HG03378 (cell line): Measurements from ENCODE around the gene LRP1-AS.
A peak's percentile ranks its signal among the peaks of the same experiment; 100 is the strongest.

ENCODE experiments used
- ATAC-seq: cut with Tn5 transposase; IDR thresholded peaks from one replicate; pipeline ENCODE4 v1.9.1; 2021; ENCODE audit warnings: mild to moderate bottlenecking, moderate library complexity; ENCODE audit not compliant: unreplicated experiment

LRP1-AS gene

DNA sequence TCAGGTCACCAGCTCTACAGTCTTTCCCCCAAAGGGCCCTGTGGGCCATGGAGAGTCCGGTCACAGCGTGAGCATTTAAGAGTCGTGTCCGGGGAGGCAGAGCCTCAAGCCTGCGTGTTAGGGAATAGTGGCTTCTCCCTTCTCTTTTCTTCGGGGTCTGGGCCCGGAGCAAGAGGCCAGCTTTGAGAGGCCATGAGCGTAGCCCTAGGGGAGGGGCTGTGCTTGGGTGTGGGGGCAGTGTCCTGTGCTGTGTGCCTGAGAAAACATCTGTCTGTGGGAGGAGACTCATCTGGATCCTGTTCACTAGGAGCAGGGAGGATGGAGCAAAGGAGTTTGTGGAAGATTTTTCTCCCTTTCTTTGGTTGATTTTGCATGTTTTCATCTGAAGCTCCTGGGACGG lies 5.3 kb downstream of the LRP1-AS start:
- no peak for ATAC-seq

DNA sequence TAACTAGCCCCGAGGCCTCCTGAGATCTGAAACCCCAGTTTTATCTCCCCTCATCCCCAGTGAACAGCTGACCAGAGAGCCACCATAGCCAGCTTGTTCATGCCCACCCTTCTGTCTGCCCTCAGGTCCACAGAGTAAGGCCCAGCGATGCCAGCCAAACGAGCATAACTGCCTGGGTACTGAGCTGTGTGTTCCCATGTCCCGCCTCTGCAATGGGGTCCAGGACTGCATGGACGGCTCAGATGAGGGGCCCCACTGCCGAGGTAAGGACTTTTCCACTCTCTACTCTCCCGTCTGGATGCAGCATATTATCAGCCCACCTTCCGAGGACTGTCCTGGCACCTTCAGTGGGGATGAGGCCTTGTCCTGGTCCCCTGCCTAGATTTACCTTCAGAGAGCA lies 6.2 kb downstream of the LRP1-AS start:
- ATAC-seq: no peak

DNA sequence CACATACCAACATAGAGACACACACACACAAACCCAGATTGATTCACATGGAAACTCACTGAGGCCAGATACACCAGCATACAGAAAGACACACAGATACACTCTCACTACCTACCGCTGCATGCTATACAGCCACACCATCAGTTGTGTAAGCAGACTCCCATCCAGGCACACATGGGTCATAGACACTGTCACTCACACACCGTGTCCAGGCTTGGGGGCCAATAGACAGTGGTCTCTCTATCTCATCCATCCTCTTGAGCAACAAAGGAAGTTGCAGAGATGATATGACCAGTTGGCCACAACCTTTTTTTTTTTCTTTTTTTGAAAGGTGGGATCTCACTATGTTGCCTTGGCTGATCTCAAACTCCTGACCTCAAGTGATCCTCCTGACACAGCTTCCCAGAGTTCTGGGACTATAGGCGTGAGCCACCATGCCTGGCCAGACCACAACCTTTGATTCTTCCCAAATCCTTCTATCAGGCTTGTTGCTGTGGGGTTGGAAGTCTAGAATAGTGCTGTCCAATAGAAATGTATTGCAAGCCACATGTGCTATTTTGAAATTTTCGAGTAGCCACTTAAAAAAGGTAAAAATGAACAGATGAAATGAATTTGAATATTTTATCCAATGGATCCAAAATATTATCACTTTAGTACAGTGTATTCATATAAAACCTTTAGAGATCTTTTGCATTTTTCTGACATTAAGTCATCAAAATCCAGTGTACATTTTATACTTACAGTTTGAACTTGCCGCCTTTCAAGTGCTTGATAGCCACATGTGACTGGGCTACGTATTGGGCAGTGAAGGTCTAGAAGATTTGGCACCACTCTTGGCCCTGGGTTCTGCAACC lies 7.4 kb downstream of the LRP1-AS start:
- no peak for ATAC-seq

DNA sequence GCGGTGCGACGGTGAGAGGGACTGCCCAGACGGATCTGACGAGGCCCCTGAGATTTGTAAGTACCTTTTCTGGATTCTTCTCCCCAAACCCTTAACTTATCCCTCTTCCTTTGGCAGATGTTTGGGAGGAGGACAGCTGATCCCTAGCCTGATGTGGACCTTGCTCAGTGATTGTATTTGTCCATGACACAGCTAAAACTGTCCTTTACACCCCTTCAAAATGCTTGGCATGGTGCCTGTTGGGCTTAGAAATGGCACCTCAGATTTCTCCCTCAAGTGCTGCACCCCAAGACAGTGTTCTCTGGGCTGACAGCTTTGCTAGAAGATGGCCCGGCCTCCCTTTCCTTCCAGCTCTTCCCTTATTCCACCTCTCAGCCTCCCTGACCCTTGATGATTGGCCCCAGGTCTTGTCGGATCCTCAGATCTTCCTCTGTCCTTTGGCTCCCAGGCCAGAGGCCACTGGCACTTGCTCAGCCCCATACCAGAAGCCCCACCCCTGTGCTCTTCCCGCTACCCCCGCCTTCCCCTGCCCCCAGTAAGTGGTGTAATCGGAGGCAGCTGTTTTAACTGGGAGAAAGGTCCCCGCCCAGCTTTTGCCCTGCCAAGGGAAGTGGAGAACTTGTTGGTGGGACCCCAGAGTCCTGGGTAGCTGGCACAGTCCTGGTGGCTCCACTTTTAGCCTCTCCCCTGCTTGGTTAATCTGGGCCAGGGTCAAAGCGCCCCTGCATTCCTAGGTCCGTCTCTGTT lies 8.7 kb downstream of the LRP1-AS start:
- ATAC-seq: no peak

DNA sequence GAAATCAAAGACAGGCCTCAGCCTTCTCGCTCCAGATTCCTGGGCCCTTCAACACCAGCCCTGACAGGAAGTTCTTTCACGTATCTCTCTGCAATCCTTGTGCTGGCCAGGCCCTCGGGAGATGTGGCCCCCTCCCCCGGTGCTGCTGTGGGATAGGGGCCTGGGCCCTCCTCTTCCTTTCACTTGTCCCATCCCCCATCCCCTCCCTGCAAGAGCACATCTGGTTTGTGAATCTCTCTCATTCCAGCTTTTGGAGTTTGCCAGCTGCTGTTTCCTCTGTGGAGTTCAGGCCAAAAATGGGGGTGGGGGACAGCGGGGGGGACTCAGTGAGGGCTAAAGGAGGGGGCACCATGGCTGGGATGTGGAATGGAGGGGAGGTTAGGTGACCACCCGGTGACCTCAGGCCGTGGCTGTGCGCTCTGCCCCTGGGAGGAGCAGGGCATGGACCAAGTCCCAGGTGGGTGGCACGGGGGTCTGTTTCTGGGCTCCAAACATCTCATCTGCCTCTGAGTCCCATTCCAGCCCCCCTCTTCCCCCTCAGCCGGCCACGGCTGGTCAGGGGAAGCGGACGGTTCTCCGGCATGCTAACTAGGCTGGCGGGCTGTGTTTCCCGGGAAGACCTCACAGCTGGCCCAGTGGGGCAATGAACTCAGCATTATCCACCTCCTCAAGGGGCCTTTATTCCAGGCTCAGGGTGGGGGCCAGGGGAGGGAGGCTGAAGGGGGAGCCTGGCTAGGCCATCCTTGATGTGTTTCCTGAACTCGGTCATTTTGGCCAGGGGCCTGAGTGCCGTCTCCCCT lies 11.7 kb downstream of the LRP1-AS start:
- no peak for ATAC-seq

DNA sequence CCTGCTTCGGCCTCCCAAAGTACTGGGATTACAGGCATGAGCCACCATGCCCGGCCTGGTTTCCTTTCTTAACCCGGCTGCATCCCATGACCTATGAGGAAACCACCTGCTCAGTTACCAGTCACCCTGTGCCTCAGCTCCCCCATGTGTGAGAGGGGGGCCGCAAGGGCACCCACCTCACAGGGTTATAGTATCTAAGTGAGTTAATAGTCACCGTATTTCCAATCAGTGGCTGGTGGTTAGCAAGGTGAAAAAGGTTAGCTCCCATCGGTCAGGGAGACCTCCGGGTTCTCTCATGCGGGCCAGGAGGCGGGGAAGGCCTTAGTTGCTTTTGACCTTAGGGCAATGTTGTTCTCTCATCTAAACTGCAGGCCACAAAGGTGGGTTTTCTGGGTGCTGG lies 12.5 kb downstream of the LRP1-AS start:
- no peak for ATAC-seq

DNA sequence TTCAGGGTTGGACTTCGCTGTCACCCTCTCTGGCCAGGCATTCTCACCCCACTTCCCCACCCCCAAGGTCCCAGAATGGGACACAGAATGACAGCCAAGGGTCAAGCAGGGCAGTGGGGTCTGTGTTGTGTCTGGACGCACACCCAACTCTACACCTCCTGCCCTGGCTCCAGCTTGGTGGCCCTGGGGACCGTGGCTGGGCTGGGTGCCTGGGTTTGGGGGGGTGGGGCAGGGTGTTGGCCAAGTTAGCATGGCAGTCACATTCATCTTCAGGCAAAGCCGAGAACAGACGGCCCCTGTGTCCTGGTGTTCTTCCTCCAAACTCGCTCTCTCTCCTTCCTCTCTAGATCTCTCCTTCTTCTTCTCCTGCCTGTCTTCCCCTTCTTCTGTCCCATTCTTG lies 13.5 kb downstream of the LRP1-AS start:
- no peak for ATAC-seq

DNA sequence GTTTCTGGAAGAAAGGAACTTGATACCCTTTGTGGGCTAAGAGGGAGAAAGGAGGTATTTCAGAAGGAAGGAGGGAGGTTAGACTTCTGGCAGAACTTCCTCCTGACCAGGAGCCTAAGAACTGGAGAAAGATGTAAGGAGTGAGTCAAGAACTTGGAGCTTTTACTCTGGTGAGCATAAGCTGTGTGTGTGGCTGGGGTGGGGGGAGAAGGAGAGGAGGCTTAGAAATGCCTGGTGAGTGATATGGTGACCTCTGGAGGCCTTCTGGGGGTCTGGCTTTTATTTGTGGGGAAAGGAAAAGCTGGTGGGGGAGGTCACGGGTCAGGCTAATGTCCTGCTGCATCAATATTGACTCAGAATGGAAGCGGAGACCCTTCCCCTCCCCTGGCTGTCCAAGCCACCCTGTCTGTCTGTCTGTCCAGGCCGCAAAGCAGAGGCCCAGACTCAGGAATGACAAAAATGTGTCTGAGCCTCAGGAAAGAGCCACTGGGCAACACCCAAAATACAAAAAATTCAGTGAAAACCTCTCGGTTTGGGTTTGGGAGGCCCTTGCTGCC lies 14.3 kb downstream of the LRP1-AS start:
- no peak for ATAC-seq

DNA sequence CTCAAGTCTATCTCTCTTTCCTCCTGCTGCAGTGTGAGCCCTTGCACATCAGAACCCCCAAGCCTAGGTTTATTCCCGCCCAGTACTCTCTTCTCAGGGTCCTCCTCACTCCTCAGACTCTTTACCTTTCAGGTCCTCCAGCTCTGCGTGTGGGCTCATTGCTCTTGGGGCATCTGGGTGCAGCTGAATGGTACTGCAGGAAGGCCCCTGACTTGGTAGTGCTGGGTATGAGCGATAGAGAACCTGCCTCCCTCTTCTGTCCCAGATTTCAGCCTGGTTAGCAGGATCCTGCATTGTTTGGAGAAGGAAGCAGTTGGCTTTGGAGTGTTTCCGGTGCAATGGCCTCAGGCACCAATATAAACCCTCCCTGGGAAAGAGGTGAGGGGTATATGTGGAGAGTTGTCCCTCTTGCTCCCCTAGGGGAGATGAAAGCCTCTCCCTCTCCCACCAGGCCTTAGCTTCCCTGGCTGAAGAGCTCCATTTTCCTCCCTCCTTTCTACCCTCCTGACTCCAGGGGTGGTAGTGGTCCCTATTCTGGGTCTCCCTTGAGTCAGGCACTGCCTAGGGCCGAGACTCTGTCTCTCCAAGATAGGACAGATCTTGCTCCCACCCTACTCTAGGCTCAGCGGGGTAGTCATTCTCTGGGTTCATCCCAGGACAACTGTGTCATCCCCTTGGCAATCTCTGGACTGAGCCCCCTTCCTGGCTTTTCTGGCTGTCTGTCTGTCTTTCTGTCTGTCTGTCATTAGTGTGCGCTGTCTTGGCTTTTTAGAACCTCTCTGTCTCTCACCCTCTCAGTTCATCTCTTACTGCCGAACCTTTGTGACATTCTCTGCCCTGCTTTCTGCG lies 15.3 kb downstream of the LRP1-AS start:
- ATAC-seq: no peak

DNA sequence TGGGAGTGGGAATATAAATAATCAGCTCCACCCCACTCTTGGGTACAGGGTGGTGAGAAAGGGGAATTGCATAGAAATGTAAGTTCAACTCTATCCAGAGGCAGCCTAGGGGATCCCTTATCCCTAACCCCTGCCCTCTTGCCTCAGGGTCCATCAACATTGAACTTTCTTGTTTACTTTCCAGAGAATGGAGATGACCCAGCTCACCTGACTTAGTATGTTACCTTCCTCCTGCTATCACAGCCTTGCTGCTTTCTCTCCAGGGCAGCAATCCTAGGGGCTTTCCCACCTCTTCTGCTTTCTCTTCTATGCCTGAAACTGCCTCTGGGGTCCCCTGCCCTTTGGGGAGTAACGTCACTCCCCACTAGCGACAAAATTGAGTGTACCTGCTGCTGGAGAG lies 16.5 kb downstream of the LRP1-AS start:
- no peak for ATAC-seq

DNA sequence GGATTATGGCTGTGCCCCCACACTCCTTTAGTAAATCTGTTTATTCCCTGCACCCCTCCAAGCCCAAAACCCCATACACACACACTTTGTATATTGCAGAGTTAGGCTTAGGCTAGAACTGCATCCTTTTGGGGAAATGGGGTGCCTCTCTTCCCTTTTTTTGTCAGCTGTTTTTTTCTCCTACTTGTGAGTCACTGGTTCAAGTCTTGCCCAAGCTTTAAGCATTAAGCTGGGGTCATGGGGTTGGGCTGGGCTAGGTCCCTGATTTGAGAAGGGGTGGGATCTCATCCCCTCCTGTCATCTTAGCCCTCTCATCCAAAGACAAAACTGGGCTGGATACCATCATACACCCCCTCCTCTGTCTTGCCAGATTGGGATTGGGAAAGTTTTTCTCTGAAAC lies 17.5 kb downstream of the LRP1-AS start:
- ATAC-seq: no peak

DNA sequence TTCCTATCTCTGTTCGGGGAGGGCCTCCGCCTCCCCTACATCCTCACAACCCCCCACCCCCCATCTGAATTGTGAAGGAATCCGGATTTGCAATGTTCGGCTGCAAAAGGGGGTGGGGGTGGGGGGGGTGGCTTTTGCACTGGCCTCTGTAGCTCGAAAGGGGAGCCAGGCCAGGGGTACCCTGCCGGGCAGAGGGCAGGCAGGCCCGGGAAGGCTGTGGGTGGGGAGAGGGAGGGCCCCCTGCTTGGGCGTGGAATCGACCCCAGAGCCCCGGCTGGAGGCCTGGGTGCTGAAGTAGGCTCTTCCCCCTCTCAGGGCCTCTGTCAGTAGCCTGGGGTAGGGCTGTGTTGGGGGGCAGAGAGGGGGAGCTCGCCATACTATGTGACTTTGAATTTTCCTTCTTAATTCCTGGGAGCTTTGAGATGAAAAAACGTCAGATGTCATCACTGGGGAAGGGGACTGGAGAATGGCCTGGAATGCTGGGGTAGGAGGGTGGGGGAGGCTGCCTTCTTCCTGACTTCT lies 18.0 kb downstream of the LRP1-AS start:
- ATAC-seq: no peak

DNA sequence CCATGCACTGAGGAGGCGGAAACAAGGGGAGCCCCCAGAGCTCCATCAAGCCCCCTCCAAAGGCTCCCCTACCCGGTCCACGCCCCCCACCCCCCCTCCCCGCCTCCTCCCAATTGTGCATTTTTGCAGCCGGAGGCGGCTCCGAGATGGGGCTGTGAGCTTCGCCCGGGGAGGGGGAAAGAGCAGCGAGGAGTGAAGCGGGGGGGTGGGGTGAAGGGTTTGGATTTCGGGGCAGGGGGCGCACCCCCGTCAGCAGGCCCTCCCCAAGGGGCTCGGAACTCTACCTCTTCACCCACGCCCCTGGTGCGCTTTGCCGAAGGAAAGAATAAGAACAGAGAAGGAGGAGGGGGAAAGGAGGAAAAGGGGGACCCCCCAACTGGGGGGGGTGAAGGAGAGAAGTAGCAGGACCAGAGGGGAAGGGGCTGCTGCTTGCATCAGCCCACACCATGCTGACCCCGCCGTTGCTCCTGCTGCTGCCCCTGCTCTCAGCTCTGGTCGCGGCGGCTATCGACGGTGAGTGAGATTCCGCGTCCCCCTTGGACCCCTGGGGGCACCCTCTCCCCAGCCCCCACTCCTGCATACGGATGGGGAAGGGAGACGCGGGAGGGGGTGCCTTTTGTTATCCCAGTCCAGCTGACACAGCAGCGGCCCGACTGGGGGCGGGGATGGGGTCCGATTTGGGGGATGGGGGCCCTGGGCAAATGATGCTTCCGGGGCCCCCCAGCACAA lies 18.7 kb downstream of the LRP1-AS start:
- ATAC-seq: no peak

DNA sequence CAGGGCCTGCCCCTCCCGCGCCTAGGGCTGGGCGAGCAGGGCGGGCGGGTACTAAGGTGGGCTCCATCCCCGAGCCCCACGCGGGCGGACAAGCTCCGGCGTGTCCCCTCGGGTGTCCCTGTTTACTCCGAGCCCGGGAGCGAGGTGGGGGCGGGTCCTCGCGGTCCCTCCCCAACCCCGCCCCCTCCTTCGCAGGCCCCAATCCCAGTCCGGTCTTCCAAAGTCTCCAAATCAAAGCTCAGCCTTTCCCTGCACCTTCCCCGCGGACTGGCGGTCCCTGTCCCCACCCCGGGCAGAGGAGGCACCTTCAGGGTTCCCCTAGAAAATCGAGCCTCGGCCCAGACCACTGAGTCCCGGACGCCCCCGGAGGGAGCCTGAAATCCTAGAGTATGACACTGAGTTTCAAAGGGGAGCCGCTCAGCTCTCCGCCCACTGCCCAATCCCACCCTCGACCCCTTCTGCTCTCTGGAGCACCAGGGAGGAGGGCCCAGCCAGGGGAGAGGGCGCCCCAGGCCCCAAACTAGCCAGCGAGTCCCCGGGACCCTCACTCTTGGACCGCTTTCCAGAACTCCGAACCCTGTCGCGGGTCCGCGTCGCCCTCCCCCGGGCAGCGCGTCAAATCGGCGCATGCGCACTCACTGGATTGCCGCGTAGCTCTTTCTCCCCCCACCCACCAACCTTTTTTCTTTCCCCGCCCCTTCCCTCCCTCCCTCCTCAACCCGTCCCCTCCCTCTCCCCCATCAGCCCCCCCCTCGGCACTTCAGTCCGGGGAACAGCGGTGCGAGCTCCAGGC lies 19.5 kb downstream of the LRP1-AS start, which contains the start of gene LRP1:
TSS of gene LRP1 (plus strand) at position 758 of the 793 bp plus-strand sequence. CDS start 482 bp downstream, outside the sequence.
- ATAC-seq: no peak

DNA sequence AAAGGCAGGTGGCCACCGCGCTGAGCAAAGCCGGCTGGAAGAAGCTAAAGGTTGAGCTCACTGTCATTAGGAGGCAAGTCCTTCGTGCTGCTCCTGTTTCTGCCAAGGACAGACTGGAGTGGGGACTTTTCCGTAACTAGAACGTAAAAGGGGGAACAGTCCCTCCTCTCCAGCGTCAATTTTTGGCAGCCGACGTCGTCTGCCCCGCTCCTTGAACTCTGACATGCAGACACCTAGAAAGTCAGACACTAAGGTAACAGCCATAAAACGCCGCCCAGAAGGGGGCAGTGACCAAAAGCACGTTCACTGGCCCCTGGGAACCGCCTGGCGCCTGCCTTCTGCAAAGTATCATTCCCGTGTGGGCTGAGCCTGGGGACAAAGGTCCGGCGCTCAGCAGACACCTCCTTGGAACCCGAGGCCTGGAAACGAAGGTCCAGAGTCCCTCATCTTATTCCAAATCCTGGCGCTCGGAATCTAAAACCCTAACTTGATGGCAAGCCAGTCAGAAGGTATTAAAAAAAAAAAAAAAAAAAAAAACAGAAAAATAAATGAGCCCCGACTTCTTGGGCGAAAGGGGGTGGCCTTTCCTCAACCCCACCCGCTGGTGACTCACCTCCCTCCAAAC lies 20.2 kb downstream of the LRP1-AS start:
- no peak for ATAC-seq

DNA sequence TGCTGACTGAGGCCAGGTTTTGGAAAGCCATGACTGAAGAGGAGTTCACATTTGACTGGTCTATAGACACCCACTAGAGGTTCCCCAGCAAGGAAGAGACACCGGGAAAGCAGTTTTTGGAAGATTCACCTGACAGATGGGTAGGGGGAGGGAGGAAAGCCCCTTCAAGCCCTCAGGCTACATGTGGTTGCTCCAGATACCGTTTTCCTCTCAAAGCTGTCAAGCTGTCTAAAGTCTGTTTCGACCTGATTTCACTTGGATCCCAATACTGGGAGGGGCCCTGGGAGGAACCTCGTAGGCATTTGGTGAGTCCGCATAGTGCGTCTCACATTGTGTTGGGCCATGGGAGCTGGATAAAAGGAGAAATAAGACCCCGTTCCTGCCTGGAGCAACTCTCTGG lies 20.9 kb downstream of the LRP1-AS start:
- ATAC-seq: no peak

DNA sequence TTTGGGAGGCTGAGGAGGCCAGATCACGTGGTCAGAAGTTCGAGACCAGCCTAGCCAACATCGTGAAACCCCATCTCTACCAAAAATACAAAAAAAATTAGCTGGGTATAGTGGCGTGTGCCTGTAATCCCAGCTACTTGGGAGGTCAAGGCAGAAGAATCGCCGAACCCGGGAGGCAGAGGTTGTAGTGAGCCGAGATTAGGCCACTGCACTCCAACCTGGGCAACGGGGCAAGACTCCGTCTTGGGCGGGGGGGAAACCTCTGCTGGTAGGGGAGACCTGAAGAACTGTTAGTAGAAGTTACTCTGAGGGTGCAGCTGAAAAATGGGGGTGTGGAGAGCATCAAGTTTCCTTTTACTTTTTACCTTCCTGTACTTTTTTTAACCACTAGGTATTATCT lies 21.4 kb downstream of the LRP1-AS start:
- ATAC-seq: no peak

DNA sequence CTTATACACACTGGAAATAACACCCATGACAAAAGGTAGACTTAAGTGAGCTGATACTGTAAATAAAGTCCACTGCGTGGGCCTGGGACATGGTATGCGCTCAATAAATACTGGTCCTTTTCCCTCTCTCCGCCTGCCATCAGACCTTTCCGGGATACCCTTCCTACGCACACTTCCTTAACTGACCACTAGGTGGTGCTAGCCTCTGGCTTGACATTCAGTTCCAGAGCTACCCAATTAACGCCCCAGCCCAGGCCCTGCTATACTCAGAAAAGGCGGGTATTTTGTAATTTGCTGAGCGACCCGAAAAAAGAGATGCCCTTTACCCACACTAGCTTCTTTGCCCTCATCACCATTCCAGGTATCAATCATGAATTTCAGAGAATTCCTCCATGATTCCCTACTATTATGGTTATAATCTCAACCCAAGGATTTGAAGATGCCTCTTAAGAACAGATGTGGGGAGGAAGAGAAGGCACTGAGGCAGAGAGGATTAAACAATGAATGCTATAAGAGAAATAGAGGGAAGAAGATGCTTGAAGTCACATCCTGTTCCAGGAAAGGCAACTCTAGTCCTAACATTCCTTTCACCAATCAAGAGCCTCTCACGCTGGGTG lies 23.1 kb downstream of the LRP1-AS start:
- peak; percentile 62 for ATAC-seq
